WI38 (cell line): Measurements from ENCODE around the gene CUEDC2.

Source experiments
- H3K4me3 ChIP-seq: 2 replicates; pipeline ENCODE4 v1.5.1; 2011; ENCODE audit warnings: low read depth, mild to moderate bottlenecking, control low read depth, low read length
- TF ChIP-seq, protein P1 (sequence below): IDR thresholded peaks from 2 replicates; pipeline ENCODE4 v1.5.1; 2012; ENCODE audit warnings: low read depth, mild to moderate bottlenecking, control low read depth, low read length

CUEDC2 gene

GRCh38 chr10:102401342-102401654 is 31.1 kb downstream of the CUEDC2 start:
- no peak overlapping the region for H3K4me3 ChIP-seq
- TF ChIP-seq, protein P1, sequence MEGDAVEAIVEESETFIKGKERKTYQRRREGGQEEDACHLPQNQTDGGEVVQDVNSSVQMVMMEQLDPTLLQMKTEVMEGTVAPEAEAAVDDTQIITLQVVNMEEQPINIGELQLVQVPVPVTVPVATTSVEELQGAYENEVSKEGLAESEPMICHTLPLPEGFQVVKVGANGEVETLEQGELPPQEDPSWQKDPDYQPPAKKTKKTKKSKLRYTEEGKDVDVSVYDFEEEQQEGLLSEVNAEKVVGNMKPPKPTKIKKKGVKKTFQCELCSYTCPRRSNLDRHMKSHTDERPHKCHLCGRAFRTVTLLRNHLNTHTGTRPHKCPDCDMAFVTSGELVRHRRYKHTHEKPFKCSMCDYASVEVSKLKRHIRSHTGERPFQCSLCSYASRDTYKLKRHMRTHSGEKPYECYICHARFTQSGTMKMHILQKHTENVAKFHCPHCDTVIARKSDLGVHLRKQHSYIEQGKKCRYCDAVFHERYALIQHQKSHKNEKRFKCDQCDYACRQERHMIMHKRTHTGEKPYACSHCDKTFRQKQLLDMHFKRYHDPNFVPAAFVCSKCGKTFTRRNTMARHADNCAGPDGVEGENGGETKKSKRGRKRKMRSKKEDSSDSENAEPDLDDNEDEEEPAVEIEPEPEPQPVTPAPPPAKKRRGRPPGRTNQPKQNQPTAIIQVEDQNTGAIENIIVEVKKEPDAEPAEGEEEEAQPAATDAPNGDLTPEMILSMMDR = no peak

- TF ChIP-seq, protein P1 = no peak
- no peak overlapping the region for H3K4me3 ChIP-seq
These were observed 31.6 kb downstream of the CUEDC2 start for GRCh38 chr10:102400598-102401341.

DNA sequence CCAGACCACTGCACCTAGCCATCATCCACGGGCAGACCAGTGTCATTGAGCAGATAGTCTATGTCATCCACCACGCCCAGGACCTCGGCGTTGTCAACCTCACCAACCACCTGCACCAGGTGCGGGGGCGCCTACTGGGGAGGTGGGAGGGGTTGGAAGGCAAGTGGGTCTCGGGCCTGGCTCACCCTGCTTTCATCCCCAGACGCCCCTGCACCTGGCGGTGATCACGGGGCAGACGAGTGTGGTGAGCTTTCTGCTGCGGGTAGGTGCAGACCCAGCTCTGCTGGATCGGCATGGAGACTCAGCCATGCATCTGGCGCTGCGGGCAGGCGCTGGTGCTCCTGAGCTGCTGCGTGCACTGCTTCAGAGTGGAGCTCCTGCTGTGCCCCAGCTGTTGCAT is 32.3 kb downstream of the CUEDC2 start:
- TF ChIP-seq, protein P1 = no peak
- no peak overlapping the region for H3K4me3 ChIP-seq

DNA sequence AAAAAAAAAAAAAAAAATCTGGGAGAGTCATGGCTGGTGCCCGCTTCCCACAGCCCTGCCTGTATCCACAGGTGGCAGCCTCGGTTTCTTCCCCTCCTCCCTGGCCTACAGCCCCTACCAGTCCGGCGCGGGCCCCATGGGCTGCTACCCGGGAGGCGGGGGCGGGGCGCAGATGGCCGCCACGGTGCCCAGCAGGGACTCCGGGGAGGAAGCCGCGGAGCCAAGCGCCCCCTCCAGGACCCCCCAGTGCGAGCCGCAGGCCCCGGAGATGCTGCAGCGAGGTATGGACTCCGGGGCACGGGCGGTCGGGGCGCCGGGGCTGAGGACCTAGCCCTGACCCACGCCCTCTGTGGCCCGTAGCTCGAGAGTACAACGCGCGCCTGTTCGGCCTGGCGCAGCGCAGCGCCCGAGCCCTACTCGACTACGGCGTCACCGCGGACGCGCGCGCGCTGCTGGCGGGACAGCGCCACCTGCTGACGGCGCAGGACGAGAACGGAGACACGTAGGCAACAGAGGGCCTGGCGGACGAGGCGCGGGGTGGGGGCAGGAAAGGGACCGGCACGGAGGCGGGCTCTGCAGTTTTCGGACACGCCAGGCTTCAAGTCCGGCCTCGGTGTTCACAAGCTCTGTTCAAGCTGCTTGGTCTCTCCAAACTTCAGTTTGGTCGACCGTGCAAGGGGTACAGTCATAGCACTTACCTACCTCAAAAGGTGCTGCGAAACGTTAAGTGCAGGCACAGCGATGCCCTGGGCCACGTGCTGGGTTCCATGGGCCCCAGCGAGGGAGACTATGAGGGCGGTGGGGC is 33.0 kb downstream of the CUEDC2 start:
- TF ChIP-seq, protein P1 = peak; percentile 79
- peak overlapping the region; percentile 39 for H3K4me3 ChIP-seq

DNA sequence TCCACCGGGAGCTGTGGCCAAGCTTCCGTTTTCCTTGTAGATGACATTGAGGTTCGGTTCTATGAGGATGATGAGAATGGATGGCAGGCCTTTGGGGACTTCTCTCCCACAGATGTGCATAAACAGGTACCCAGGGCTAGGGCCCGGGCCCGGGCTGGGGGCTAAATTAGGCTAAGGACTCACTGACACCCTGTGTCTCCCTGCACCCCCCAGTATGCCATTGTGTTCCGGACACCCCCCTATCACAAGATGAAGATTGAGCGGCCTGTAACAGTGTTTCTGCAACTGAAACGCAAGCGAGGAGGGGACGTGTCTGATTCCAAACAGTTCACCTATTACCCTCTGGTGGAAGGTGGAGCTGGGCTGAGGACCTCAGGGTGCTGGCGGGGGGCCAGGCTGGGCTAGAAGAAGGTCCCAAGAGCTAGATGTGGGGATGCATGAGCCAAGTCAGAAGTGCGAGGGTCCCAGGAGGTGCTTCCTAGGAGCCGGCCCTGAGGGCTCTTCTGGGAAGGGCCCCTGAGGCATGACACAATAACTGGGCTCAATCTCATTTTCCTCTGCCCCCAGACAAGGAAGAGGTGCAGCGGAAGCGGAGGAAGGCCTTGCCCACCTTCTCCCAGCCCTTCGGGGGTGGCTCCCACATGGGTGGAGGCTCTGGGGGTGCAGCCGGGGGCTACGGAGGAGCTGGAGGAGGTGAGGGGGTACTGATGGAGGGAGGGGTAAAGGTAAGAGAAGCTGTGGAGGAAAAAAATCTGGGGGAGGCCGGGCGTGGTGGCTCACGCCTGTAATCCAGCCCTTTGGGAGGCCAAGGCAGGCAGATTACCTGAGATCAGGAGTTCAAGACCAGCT is 34.0 kb downstream of the CUEDC2 start:
- TF ChIP-seq, protein P1 = no peak
- no peak overlapping the region for H3K4me3 ChIP-seq

DNA sequence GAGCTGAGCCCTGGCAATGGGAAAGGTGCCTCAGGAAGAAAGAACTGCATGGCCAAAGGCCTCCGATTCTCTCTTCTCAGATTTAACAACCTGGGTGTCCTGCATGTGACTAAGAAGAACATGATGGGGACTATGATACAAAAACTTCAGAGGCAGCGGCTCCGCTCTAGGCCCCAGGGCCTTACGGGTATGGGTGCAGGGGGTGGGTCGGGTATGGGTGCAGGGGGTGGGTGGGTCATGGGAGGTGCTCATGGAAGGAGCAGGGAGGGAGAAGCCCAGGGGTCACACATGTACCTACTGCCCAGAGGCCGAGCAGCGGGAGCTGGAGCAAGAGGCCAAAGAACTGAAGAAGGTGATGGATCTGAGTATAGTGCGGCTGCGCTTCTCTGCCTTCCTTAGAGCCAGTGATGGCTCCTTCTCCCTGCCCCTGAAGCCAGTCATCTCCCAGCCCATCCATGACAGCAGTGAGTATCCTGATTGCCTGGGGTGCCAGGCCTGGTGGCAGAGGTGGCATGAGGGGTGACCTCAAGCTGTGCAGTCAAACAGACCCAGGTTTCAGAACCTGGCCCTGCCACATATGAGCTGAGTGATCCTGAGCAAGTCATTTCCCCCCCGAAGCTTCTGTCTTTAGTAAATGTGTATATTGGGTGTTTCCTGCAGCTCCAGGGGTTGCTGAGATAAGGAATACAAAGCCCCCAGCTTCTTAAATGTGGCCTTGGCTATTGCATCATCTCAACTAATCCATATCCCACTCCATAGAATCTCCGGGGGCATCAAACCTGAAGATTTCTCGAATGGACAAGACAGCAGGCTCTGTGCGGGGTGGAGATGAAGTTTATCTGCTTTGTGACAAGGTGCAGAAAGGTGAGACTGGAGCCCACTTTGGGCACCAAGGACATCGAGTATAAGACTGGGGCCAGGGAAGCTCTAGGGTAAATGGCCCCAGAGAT is 34.9 kb downstream of the CUEDC2 start:
- TF ChIP-seq, protein P1 = no peak
- no peak overlapping the region for H3K4me3 ChIP-seq
